ENCODE data around the gene KHDC4. TPM values are rescaled to one million over a fixed set of nuclear protein-coding genes. Genes with fewer than 3 reads are reported as not detected.

The KHDC4 gene
- total RNA-seq, 1 donor from 2014 or later, result 32.3 TPM

GRCh38 chr1:155919801-155920200 lies 14.4 kb downstream of the KHDC4 start:
- Mint-ChIP-seq H3K27ac (ENCODE audit: unreplicated experiment) (no peak overlapping the region), H3K4me3 (ENCODE audit: unreplicated experiment) (no peak overlapping the region), H3K27me3 (ENCODE audit: low read depth) (no peaks in the 10 kb centered on the region), H3K36me3 (ENCODE audit: low read depth) (peaks cover 43% of the 10 kb centered on the region), H3K9me3 (ENCODE audit: low read depth) (no peaks in the 10 kb centered on the region), H3K4me1 (ENCODE audit: low read depth) (peaks cover 3% of the 10 kb centered on the region)
- no peak for DNase-seq (ENCODE audit: low spot score)
- no peak for TF ChIP-seq CTCF (IDR thresholded peaks at IDR 0.05)

- H3K4me1 Mint-ChIP-seq (ENCODE audit: low read depth), result peaks cover 4% of the 10 kb centered on the region
Measured at GRCh38 chr1:155918660-155919059, 15.6 kb downstream of the KHDC4 start.

GRCh38 chr1:155913969-155914757 lies 20.1 kb downstream of the KHDC4 start:
- Mint-ChIP-seq H3K9me3 (ENCODE audit: low read depth) (no peaks in the 10 kb centered on the region), H3K27ac (ENCODE audit: unreplicated experiment) (peak overlapping the region; percentile 34), H3K4me1 (ENCODE audit: low read depth) (peaks cover 28% of the 10 kb centered on the region), H3K36me3 (ENCODE audit: low read depth) (peaks cover 33% of the 10 kb centered on the region), H3K27me3 (ENCODE audit: low read depth) (no peaks in the 10 kb centered on the region), H3K4me3 (ENCODE audit: unreplicated experiment) (no peak overlapping the region)
- no peak for TF ChIP-seq CTCF (IDR thresholded peaks at IDR 0.05)
- no peak for DNase-seq (ENCODE audit: low spot score)

More at GRCh38 chr1:155918660-155919059, 15.6 kb downstream of the KHDC4 start:
- Mint-ChIP-seq H3K27me3 (ENCODE audit: low read depth) (no peaks in the 10 kb centered on the region), H3K4me3 (ENCODE audit: unreplicated experiment) (no peak overlapping the region), H3K36me3 (ENCODE audit: low read depth) (peaks cover 50% of the 10 kb centered on the region), H3K27ac (ENCODE audit: unreplicated experiment) (peak overlapping the region; percentile 65), H3K9me3 (ENCODE audit: low read depth) (no peaks in the 10 kb centered on the region)
- TF ChIP-seq CTCF (IDR thresholded peaks at IDR 0.05), result no peak
- no peak for DNase-seq (ENCODE audit: low spot score)

- Mint-ChIP-seq H3K4me1 (ENCODE audit: low read depth) (peaks cover 30% of the 10 kb centered on the region), H3K36me3 (ENCODE audit: low read depth) (peaks cover 24% of the 10 kb centered on the region), H3K27me3 (ENCODE audit: low read depth) (no peaks in the 10 kb centered on the region), H3K9me3 (ENCODE audit: low read depth) (no peaks in the 10 kb centered on the region), H3K27ac (ENCODE audit: unreplicated experiment) (peak overlapping the region; percentile 99), H3K4me3 (ENCODE audit: unreplicated experiment) (no peak overlapping the region)
- no peak for TF ChIP-seq CTCF (IDR thresholded peaks at IDR 0.05)
- DNase-seq (ENCODE audit: low spot score), result no peak
Measured at GRCh38 chr1:155912056-155912536, 22.1 kb downstream of the KHDC4 start.

GRCh38 chr1:155911156-155912055 lies 22.8 kb downstream of the KHDC4 start, which contains the start of gene RIT1:
TSS of gene RIT1 (minus strand) at chr1:155911349. CDS start at chr1:155910761, 588 bp downstream.
- Mint-ChIP-seq H3K9me3 (ENCODE audit: low read depth) (no peaks in the 10 kb centered on the region), H3K4me3 (ENCODE audit: unreplicated experiment) (peak within 1 kb of the TSS; percentile 87), H3K4me1 (ENCODE audit: low read depth) (peaks cover 30% of the 10 kb centered on the region), H3K27me3 (ENCODE audit: low read depth) (no peaks in the 10 kb centered on the region), H3K36me3 (ENCODE audit: low read depth) (peaks cover 18% of the 10 kb centered on the region), H3K27ac (ENCODE audit: unreplicated experiment) (peak within 1 kb of the TSS; percentile 99)
- DNase-seq (ENCODE audit: low spot score), result peak; percentile 91
- TF ChIP-seq CTCF (IDR thresholded peaks at IDR 0.05), result peak; percentile 30
